GM12801 (cell line): ENCODE data around the gene LMCD1.

Experiments used
- CTCF ChIP-seq: IDR thresholded peaks from one replicate; pipeline ENCODE4 v1.5.1; 2011; ENCODE audit warnings: control low read depth; ENCODE audit not compliant: insufficient read length; ENCODE audit errors: extremely low read depth

The LMCD1 gene

DNA sequence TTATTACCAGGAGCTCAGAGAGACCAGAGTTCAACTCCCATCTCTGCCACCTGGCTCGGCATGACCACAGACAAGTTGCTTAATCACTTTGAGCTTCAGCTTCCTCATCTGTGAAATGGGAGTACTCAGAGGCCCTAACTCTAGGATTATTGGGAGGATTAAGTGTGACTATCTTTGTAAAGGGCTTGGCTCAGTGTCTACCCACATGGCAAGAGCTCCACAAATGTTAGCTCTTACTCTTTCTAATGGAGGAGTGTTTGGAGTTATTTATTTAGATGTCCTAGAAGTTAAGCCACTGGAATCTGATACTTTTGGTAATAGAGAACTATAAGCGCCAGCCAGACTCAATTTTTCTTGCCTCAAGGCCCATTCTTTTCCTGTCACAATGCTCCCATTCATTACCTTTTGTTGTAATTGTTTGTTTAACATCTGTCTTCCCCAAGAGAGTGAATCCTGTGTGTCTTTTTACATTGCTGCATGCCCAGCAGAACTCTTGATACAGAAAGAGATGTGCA, 12.3 kb upstream of the LMCD1 start:
- no peak for TF ChIP-seq CTCF

DNA sequence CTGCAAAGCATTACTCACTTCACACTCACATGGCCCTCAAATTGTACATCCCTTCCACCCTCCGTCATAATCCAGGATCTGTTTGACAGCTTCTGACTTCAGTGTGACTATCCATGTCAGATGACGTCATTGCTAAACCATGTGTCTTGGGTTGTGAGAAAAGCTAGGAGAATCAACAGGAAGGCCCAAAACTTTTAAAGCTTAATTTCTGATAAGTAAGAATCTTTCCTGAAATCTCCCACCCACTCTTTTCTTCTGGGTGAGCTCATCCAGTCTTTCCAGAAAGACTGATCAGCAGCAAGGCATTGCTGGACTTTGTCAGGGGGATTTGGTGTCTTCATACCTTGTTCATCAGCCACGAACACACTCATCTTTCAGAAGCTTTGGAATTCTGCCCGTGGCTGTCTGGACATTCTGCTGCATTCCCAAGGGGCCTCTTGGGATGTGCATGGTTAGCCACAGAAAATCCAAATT, 11.5 kb upstream of the LMCD1 start:
- no peak for TF ChIP-seq CTCF

- no peak for TF ChIP-seq CTCF
These were observed 10.1 kb upstream of the LMCD1 start for GRCh38 chr3:8491271-8492144.

DNA sequence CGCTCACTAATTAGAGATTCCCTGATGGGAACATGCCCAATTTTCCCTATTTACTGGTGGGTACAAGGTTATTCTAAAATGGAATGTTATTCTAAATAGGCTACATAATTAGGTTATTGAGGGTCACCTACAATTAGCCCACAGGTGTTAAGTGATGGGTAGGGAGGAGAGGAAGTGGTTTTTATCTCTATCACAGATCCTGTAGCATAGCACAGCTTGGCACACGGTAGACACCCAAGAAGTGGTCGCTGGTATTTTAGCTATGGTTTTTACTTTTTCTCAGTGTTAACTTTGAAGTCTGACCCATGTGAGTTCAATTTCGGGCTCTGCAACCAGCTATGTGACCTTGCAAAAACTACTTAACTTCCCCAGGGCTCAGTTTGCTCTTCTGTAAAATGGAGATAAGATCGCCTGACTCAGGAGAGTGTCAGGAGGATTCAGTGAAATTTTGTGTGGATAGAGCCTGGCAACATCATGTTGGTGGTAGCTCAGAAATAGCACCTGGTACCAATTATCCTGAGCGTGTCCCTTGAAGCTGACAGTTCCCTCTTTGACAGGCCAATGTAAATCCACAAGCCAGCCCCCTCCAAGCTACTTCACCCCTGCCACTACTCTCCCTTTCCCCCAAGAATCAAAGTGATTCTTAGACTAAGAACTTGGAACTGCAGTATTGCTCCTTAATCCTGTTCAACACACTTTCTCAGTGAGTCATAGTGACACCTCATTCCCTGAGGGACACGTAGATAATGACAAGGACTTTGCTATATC, 8.7 kb upstream of the LMCD1 start:
- TF ChIP-seq CTCF, result no peak

DNA sequence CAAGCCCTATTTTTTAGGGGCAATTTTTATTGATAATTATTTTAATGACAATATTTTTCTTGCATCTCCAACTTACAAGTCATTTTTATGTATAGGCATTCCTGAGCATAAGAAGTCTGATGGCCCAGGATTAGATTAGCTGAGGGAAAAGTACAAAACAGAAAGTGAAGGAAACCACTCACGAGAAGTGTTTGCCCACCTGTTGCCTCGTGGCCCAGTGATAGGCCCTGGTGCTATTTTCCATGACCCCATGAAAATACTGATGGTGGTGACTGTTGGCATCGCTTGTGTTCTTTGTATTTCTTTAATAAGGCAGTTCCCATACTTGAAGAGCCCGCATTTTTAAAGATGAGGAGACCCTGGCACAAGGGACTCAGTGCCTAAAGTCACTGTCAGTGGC, 7.9 kb upstream of the LMCD1 start:
- no peak for TF ChIP-seq CTCF

DNA sequence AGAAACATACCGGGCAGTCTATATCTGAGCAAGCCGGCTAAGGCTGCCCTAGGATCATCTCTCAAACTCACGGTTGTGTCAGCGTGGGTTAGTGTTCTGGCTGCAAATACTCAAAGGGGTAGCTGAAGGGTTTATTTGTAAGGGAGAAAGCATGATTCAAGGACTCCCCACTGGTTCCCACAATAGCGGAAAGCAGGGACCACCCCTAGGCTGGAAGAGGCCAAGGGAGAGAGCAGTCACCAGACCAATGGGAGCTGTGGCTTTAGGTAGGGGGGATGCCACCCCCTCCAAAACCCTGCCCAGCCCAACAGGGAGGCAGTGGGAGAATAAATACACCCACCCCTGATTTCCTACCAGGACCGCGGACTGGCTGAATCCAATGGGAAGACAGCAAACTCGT, 7.3 kb upstream of the LMCD1 start:
- TF ChIP-seq CTCF, result no peak

DNA sequence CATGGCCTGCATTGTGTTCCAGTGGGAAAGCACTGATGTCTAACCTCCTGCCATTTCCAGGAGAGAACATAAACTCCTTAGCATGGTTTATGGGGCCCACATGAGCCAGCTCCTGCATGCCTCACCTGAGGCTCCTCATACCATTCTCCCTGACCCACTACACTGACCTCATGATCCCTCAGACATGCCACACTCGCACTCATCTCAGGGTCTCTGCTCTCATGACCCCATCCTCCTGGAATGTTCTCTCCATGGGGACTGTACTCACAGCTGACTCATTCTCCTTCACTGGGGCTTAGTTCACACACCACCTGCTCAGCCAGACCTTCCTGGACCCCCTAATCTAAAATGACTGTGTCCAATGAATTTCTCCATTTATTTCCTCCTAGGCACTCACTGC, 4.0 kb upstream of the LMCD1 start:
- TF ChIP-seq CTCF, result no peak
